GM12878 (cell line): ENCODE results near the gene SBF2. TPM values are rescaled to one million over a fixed set of nuclear protein-coding genes. Genes with fewer than 3 reads are reported as not detected.

ENCODE experiments used
- ATF2 ChIP-seq: IDR thresholded peaks from 2 replicates; pipeline ENCODE4 v1.6.1; 2012; ENCODE audit warnings: low read length, inconsistent platforms
- EED ChIP-seq: sonication (generic); IDR thresholded peaks from 2 replicates; pipeline ENCODE4 v1.6.1; 2016; ENCODE audit warnings: antibody characterized with exemption, low read depth
- EGR1 ChIP-seq, 2 experiments: IDR thresholded peaks; 1 replicate in 1 of 2; 2 replicates in 1 of 2; pipeline ENCODE4 v1.6.1; 2011 to 2012; ENCODE audit warnings: low read depth in 2 of 2, low read length in 2 of 2, borderline replicate concordance in 1 of 2, mild to moderate bottlenecking in 1 of 2, moderate library complexity in 1 of 2
- HDGF ChIP-seq: fragments of 450-650 bp; IDR thresholded peaks from 2 replicates; pipeline ENCODE4 v1.6.1; 2016; ENCODE audit warnings: antibody characterized with exemption
- HSF1 ChIP-seq: fragments of 150-350 bp; IDR thresholded peaks from 2 replicates; pipeline ENCODE4 v1.6.1; 2014; ENCODE audit warnings: mild to moderate bottlenecking, low read depth, low read length
- IKZF2 ChIP-seq, 2 experiments: fragments of 450-650 bp; IDR thresholded peaks; 2 replicates each; pipeline ENCODE4 v1.6.1; 2017; ENCODE audit warnings: mild to moderate bottlenecking in 2 of 2, moderate library complexity in 2 of 2
- IRF5 ChIP-seq: fragments of 450-650 bp; IDR thresholded peaks from 2 replicates; pipeline ENCODE4 v1.6.1; 2017; ENCODE audit warnings: borderline replicate concordance
- JUNB ChIP-seq: IDR thresholded peaks from 2 replicates; pipeline ENCODE4 v1.6.1; 2016; ENCODE audit warnings: antibody characterized with exemption, mild to moderate bottlenecking
- MEF2B ChIP-seq: fragments of 450-650 bp; IDR thresholded peaks from 2 replicates; pipeline ENCODE4 v1.6.1; 2018; ENCODE audit warnings: mild to moderate bottlenecking, moderate library complexity; ENCODE audit not compliant: partially characterized antibody, poor library complexity, severe bottlenecking
- MYC ChIP-seq: IDR thresholded peaks from 2 replicates; pipeline ENCODE4 v1.6.1; 2011; ENCODE audit warnings: mild to moderate bottlenecking, low read length, moderate library complexity, inconsistent platforms; ENCODE audit not compliant: insufficient read depth, insufficient replicate concordance, insufficient read length, severe bottlenecking
- RUNX3 ChIP-seq: IDR thresholded peaks from 2 replicates; pipeline ENCODE4 v1.6.1; 2012; ENCODE audit warnings: low read length, inconsistent platforms
- SIN3A ChIP-seq: IDR thresholded peaks from 2 replicates; pipeline ENCODE4 v1.6.1; 2012; ENCODE audit warnings: low read depth, low read length, improper control_type of control experiment
- SIX5 ChIP-seq: IDR thresholded peaks from 2 replicates; pipeline ENCODE4 v1.6.1; 2011; ENCODE audit warnings: mild to moderate bottlenecking, low read depth, low read length, moderate library complexity; ENCODE audit not compliant: severe bottlenecking
- SPI1 ChIP-seq: IDR thresholded peaks from 2 replicates; pipeline ENCODE4 v1.6.1; 2011; ENCODE audit warnings: low read depth, mild to moderate bottlenecking, low read length, moderate library complexity, borderline replicate concordance; ENCODE audit not compliant: insufficient read depth
- SREBF1 ChIP-seq: IDR thresholded peaks from 2 replicates; pipeline ENCODE4 v1.6.1; 2012; ENCODE audit warnings: mild to moderate bottlenecking, low read length
- SREBF2 ChIP-seq: IDR thresholded peaks from 2 replicates; pipeline ENCODE4 v1.6.1; 2012; ENCODE audit warnings: mild to moderate bottlenecking, low read length
- SUPT20H ChIP-seq: IDR thresholded peaks from 2 replicates; pipeline ENCODE4 v1.6.1; 2011; ENCODE audit warnings: low read depth, mild to moderate bottlenecking, low read length, moderate library complexity, borderline replicate concordance; ENCODE audit not compliant: control insufficient read depth
- ZNF207 ChIP-seq: fragments of 450-650 bp; IDR thresholded peaks from 2 replicates; pipeline ENCODE4 v1.6.1; 2014; ENCODE audit warnings: antibody characterized with exemption, mild to moderate bottlenecking, borderline replicate concordance
- polyA plus RNA-seq, 11 experiments: library from polyadenylated mRNA; depleted of rRNA in 4 of 11; unstranded in 6 of 11; stranded (reverse) in 5 of 11; fragments of >200 nt; fragmentation: Nextera tagmentation in 4 of 11; fragmentation: Illumina TruSeq in 1 of 11; extraction: Ambion mirVana in 4 of 11; extraction: Trizol in 1 of 11; gene quantifications; 1 replicate in 1 of 11; 2 replicates in 10 of 11; pipeline versions ENCODE4 v1.2.1 to v1.2.3, GENCODE V29; 2011 to 2016; ENCODE audit warnings: inconsistent platforms in 2 of 11, missing spikeins in 2 of 11, low read depth in 1 of 11
- total RNA-seq, 4 experiments: library from RNA; depleted of rRNA in 3 of 4; stranded (reverse); fragments of >200 nt in 3 of 4; fragmentation: Illumina TruSeq in 1 of 4; extraction: Trizol in 1 of 4; gene quantifications; 2 replicates each; pipeline versions ENCODE4 v1.2.1 to v1.2.3, GENCODE V29; 2013 to 2021
- TF ChIP-seq, protein P1 (sequence below): IDR thresholded peaks from 2 replicates; pipeline ENCODE4 v1.6.1; 2011; ENCODE audit warnings: borderline replicate concordance, low read depth, mild to moderate bottlenecking, moderate library complexity, mixed read lengths, low read length; ENCODE audit not compliant: insufficient read depth; ENCODE audit errors: extremely low read length
- TF ChIP-seq, protein P2 (sequence below): IDR thresholded peaks from 2 replicates; pipeline ENCODE4 v1.6.1; 2012; ENCODE audit warnings: low read depth, low read length, improper control_type of control experiment
- TF ChIP-seq, protein P3 (sequence below): fragments of 450-650 bp; formaldehyde crosslinking; IDR thresholded peaks from 2 replicates; pipeline ENCODE4 v1.5.0; 2022; ENCODE audit warnings: mild to moderate bottlenecking, missing genetic modification characterization

SBF2 gene
- total and polyA plus RNA-seq, 10 of the 15 experiments (the other 5 are each of a cell fraction or from before 2014, with no cell fraction given) = 0.24 to 2.3 (median 1.1) TPM

GRCh38 chr11:9962722-9963121 is 331.3 kb downstream of the SBF2 start (continued):
- no peak for TF ChIP-seq SIX5
- TF ChIP-seq SIN3A = no peak
- TF ChIP-seq, protein P1, sequence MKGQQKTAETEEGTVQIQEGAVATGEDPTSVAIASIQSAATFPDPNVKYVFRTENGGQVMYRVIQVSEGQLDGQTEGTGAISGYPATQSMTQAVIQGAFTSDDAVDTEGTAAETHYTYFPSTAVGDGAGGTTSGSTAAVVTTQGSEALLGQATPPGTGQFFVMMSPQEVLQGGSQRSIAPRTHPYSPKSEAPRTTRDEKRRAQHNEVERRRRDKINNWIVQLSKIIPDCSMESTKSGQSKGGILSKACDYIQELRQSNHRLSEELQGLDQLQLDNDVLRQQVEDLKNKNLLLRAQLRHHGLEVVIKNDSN = no peak
- TF ChIP-seq HDGF = no peak
- no peak for TF ChIP-seq SREBF2
- no peak for TF ChIP-seq SREBF1
- TF ChIP-seq JUNB = peak; percentile 54; the same call in 1 of the 2 replicates
- TF ChIP-seq, protein P2, sequence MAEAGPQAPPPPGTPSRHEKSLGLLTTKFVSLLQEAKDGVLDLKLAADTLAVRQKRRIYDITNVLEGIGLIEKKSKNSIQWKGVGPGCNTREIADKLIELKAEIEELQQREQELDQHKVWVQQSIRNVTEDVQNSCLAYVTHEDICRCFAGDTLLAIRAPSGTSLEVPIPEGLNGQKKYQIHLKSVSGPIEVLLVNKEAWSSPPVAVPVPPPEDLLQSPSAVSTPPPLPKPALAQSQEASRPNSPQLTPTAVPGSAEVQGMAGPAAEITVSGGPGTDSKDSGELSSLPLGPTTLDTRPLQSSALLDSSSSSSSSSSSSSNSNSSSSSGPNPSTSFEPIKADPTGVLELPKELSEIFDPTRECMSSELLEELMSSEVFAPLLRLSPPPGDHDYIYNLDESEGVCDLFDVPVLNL = no peak
- peak; percentile 33 to 61; a peak in 1 of 4 replicates for TF ChIP-seq IKZF2 (IDR thresholded peaks at IDR 0.05)
- TF ChIP-seq, protein P3, sequence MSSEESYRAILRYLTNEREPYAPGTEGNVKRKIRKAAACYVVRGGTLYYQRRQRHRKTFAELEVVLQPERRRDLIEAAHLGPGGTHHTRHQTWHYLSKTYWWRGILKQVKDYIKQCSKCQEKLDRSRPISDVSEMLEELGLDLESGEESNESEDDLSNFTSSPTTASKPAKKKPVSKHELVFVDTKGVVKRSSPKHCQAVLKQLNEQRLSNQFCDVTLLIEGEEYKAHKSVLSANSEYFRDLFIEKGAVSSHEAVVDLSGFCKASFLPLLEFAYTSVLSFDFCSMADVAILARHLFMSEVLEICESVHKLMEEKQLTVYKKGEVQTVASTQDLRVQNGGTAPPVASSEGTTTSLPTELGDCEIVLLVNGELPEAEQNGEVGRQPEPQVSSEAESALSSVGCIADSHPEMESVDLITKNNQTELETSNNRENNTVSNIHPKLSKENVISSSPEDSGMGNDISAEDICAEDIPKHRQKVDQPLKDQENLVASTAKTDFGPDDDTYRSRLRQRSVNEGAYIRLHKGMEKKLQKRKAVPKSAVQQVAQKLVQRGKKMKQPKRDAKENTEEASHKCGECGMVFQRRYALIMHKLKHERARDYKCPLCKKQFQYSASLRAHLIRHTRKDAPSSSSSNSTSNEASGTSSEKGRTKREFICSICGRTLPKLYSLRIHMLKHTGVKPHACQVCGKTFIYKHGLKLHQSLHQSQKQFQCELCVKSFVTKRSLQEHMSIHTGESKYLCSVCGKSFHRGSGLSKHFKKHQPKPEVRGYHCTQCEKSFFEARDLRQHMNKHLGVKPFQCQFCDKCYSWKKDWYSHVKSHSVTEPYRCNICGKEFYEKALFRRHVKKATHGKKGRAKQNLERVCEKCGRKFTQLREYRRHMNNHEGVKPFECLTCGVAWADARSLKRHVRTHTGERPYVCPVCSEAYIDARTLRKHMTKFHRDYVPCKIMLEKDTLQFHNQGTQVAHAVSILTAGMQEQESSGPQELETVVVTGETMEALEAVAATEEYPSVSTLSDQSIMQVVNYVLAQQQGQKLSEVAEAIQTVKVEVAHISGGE (CRISPR knock-in tag) = no peak
- no peak for TF ChIP-seq SUPT20H
- no peak for TF ChIP-seq EGR1 (IDR thresholded peaks at IDR 0.05; ENCODE audit: borderline replicate concordance in 1 of 2, low read depth in 2 of 2, low read length in 2 of 2)
- TF ChIP-seq HSF1 = no peak
- TF ChIP-seq EED = no peak
- no peak for TF ChIP-seq MYC
- TF ChIP-seq SPI1 = peak; percentile 78
- TF ChIP-seq RUNX3 = peak; percentile 41
- peak; percentile 74 for TF ChIP-seq MEF2B
- TF ChIP-seq ZNF207 = no peak
- no peak for TF ChIP-seq IRF5
- TF ChIP-seq ATF2 = peak; percentile 70; the same call in 1 of the 2 replicates
